Measurements from ENCODE around the gene KRT6B.

Gene KRT6B

DNA sequence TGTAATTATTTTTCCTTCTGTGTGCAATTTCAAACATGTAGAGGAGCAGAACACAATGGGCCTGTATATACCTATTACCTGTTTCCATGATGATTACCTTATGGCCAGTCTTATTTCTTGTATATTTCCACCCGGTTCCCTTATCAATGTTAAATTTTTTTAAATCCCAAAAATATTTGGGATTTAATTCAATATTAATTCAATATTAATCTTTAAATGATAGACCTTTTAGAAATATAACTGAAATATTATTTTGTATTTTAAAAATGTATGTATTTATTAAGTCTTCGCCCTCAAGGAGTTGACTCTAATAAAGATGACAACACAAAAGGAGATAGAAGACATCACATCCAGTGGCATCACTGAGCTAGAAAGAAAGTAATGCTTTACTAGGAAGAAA, 22.3 kb upstream of the KRT6B start:
- TF ChIP-seq, protein P1, sequence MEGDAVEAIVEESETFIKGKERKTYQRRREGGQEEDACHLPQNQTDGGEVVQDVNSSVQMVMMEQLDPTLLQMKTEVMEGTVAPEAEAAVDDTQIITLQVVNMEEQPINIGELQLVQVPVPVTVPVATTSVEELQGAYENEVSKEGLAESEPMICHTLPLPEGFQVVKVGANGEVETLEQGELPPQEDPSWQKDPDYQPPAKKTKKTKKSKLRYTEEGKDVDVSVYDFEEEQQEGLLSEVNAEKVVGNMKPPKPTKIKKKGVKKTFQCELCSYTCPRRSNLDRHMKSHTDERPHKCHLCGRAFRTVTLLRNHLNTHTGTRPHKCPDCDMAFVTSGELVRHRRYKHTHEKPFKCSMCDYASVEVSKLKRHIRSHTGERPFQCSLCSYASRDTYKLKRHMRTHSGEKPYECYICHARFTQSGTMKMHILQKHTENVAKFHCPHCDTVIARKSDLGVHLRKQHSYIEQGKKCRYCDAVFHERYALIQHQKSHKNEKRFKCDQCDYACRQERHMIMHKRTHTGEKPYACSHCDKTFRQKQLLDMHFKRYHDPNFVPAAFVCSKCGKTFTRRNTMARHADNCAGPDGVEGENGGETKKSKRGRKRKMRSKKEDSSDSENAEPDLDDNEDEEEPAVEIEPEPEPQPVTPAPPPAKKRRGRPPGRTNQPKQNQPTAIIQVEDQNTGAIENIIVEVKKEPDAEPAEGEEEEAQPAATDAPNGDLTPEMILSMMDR (IDR thresholded peaks at IDR 0.05) = no peak
- Mint-ChIP-seq H3K4me3 (no peak overlapping the region), H3K27me3 (ENCODE audit: low read depth, poor library complexity) (no peaks in the 10 kb centered on the region), H3K9me3 (peaks cover 10% of the 10 kb centered on the region), H3K4me1 (no peaks in the 10 kb centered on the region), H3K36me3 (ENCODE audit: low read depth) (no peaks in the 10 kb centered on the region), H3K27ac (no peak overlapping the region)
- DNase-seq = no peak

DNA sequence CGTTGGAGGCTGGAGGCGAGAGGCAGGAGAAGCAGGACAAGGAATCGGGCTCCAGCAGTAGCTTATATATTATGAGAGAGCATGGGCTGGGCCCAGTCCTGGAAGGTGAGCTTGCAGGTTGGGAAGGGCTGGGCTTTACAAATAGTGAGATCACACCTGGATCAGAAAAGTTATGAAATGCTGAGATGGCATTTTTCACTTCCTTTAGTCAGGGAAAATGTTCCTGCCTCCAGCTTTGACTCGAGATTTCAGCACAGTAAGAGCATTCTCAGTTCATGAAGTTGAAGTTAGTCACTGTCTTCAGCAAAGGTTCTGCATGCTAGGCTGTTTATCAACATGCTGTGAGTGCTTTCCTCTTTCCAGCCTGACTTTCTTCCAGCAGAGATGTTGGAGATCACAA, 21.8 kb upstream of the KRT6B start, which contains the start of gene KRT6C:
Gene KRT6C (minus strand): TSS at position 38 of the 400 bp plus-strand sequence. CDS start 68 bp downstream, outside the sequence.
- DNase-seq = no peak
- TF ChIP-seq, protein P1 (IDR thresholded peaks at IDR 0.05) = no peak
- Mint-ChIP-seq H3K36me3 (ENCODE audit: low read depth) (no peaks in the 10 kb centered on the region), H3K4me1 (no peaks in the 10 kb centered on the region), H3K9me3 (peaks cover 9% of the 10 kb centered on the region), H3K27me3 (ENCODE audit: low read depth, poor library complexity) (no peaks in the 10 kb centered on the region), H3K4me3 (no peak within 1 kb of the TSS), H3K27ac (no peak within 1 kb of the TSS)

DNA sequence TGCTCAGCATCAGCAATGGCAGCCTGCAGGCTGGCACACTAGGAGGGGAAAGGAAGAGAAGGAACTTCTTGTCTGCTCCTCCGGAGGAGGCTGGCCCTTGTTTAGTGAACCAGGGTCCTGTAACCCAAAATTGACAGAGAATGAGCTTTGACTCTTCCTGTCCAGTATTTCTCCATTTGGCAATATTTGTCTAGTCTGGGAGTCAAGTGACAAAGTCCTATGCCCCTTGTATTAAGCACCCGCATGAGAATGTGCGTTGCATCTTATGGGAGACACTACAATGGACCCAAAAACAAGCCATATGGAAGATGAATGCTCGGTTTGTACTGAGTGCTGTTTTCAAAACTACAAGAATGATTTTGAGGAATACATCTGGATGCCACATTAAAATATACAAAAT, 17.9 kb upstream of the KRT6B start:
- DNase-seq = no peak
- Mint-ChIP-seq H3K4me1 (no peaks in the 10 kb centered on the region), H3K4me3 (no peak overlapping the region), H3K9me3 (no peaks in the 10 kb centered on the region), H3K27me3 (ENCODE audit: low read depth, poor library complexity) (no peaks in the 10 kb centered on the region), H3K27ac (no peak overlapping the region), H3K36me3 (ENCODE audit: low read depth) (no peaks in the 10 kb centered on the region)
- TF ChIP-seq, protein P1 (IDR thresholded peaks at IDR 0.05) = no peak

DNA sequence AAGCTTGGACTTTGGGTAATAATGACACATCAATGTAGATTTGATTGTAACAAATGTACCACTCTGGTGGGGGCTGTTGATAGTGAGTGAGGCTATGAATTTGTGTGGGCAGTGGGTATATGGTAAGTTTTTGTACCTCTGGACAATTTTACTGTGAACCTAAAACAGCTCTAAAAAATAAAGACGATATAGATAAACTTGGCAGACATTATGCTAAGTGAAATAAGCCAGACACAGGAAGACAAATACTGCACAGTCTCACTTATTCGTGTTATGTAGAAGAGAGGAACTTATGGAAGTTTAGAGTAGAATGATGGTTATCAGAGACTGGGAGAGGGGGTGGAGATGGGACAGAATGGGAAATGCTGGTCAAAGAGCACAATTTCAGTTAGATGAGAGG, 13.0 kb upstream of the KRT6B start:
- Mint-ChIP-seq H3K4me3 (no peak overlapping the region), H3K27ac (no peak overlapping the region), H3K36me3 (ENCODE audit: low read depth) (no peaks in the 10 kb centered on the region), H3K4me1 (no peaks in the 10 kb centered on the region), H3K9me3 (no peaks in the 10 kb centered on the region), H3K27me3 (ENCODE audit: low read depth, poor library complexity) (no peaks in the 10 kb centered on the region)
- TF ChIP-seq, protein P1 (IDR thresholded peaks at IDR 0.05) = no peak
- no peak for DNase-seq

DNA sequence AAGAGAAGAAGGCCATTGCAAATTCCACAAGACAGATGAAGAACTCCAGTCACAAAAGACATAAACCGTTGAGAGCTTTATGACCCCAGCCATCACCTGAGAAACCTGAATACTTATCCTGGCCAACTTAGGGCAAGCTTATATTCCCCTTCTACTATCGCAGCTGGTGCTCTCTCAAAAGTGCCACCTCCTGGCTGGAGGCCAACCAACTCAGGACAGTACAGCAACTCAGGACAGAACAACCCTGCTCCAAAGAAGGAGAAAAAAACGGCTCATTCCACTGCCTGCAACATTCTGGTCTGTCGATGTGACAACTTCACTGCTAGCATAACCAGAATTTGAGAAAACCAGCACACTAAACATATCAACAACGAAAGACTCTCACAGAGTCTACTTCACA, 9.7 kb upstream of the KRT6B start:
- H3K4me3 Mint-ChIP-seq = no peak overlapping the region
- no peaks in the 10 kb centered on the region for H3K4me1 Mint-ChIP-seq
- no peak overlapping the region for H3K27ac Mint-ChIP-seq

DNA sequence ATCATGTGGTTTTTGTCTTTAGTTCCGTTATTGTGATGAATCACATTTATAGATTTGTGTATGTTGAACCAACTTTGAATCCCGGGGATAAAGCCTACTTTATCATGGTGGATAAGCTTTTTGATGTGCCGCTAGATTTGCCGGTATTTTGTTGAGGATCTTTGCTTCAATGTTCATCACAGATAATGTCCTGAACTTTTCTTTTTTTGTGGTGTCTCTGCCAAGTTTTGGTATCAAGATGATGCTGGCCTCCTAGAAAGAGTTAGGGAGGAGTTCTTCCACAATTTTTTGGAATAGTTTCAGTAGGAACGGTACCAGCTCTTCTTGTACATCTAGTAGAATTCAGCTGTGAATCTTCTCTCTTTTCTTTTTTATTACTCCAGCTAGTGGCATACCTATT, 6.9 kb upstream of the KRT6B start:
- TF ChIP-seq, protein P1 (IDR thresholded peaks at IDR 0.05) = no peak
- Mint-ChIP-seq H3K4me3 (no peak overlapping the region), H3K27me3 (ENCODE audit: low read depth, poor library complexity) (no peaks in the 10 kb centered on the region), H3K36me3 (ENCODE audit: low read depth) (no peaks in the 10 kb centered on the region), H3K9me3 (no peaks in the 10 kb centered on the region), H3K27ac (no peak overlapping the region), H3K4me1 (peaks cover 13% of the 10 kb centered on the region)
- DNase-seq = no peak

More for the DNA sequence above, 9.7 kb upstream of the KRT6B start:
- DNase-seq = no peak
- no peaks in the 10 kb centered on the region for H3K27me3 Mint-ChIP-seq (ENCODE audit: low read depth, poor library complexity)
- no peaks in the 10 kb centered on the region for H3K9me3 Mint-ChIP-seq
- TF ChIP-seq, protein P1 (IDR thresholded peaks at IDR 0.05) = no peak
- no peaks in the 10 kb centered on the region for H3K36me3 Mint-ChIP-seq (ENCODE audit: low read depth)

All from nephron progenitor cell (in vitro differentiated cells).